Measurements from ENCODE around the gene VPS18. TPM values are rescaled to one million over a fixed set of nuclear protein-coding genes. Genes with fewer than 3 reads are reported as not detected.
A peak's percentile ranks its signal among the peaks of the same experiment; 100 is the strongest.

VPS18 gene
- total RNA-seq, 1 experiment from 2014 or later, result 57.3 TPM

DNA sequence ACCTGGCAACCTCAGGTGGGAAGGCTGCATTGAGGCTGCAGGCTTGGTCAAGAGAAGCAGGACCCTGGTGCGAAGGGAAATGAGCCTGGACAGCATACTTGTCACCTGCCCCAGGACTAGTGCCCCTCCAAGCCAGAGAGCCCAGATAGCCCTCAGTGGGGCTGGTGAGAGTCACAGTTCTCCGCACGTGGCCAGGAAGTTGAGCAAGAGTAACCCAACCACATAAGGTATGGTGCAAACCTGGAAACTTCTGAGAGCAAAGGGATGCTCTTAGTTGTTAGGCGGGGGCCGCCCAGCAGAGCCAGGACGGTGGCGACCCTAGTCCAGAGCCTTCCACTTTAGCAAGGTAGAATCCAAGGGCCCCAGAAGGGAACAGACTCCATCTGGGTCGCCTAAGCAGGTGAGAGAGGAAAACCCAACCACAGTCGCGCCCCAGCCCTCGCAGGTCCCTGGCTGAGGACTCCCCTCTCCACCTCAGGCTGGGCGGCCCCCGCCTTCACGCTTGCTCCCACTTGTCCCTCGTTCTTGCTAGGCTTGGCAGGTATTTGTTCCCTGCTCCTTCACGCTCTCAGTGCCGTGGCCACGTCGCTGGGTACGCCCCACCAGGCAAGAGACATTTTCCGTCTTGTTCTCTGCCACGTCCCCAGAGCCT, 1.1 kb upstream of the VPS18 start:
- no peak for DNase-seq (ENCODE audit: low spot score)
- in situ Hi-C loops (cut with HindIII; ENCODE audit: low sequenced_read_pairs), result no loop called here

DNA sequence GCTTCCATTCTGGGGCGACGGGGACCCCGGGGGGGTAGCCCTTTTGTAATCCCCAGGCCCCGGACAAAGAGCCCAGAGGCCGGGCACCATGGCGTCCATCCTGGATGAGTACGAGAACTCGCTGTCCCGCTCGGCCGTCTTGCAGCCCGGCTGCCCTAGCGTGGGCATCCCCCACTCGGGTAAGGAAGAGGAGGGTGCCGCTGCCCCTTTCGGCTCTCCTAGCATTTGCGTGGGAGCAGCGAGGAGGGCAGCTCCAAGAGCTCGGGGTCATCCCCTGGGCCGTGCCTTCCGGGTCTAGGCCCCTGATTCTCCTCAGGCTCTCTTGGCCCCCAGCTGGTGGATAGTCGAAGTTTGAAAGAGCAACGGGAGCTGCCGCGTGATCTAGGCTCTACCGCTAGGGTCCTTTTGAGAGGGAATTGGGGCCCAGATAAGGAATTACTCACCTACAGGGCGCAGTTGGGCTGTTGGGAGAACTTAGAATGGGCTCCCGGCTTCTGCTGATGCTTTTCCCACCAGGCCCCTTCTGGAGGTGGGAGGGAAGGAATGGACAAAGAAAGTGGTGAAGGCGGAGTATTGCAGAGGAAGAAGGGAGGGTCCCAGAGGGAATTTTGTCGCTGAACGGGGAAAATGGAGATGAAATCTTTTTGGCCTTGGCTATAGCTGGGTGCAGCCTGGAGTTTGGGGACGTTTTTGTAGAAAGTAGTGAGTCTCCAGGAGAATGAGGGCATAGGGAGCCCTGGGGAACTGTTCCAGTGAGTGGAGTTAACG, 615 bp downstream of the VPS18 start:
- in situ Hi-C loops (cut with HindIII; ENCODE audit: low sequenced_read_pairs), result no loop called here

DNA sequence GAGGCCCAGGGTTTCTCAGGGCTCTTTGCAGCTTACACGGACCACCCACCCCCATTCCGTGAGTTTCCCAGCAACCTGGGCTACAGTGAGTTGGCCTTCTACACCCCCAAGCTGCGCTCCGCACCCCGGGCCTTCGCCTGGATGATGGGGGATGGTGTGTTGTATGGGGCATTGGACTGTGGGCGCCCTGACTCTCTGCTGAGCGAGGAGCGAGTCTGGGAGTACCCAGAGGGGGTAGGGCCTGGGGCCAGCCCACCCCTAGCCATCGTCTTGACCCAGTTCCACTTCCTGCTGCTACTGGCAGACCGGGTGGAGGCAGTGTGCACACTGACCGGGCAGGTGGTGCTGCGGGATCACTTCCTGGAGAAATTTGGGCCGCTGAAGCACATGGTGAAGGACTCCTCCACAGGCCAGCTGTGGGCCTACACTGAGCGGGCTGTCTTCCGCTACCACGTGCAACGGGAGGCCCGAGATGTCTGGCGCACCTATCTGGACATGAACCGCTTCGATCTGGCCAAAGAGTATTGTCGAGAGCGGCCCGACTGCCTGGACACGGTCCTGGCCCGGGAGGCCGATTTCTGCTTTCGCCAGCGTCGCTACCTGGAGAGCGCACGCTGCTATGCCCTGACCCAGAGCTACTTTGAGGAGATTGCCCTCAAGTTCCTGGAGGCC, 5.4 kb downstream of the VPS18 start:
- in situ Hi-C loops (cut with HindIII; ENCODE audit: low sequenced_read_pairs), result no loop called here

More for the DNA sequence above, 615 bp downstream of the VPS18 start:
- peak; percentile 37 for DNase-seq (ENCODE audit: low spot score)

DNA sequence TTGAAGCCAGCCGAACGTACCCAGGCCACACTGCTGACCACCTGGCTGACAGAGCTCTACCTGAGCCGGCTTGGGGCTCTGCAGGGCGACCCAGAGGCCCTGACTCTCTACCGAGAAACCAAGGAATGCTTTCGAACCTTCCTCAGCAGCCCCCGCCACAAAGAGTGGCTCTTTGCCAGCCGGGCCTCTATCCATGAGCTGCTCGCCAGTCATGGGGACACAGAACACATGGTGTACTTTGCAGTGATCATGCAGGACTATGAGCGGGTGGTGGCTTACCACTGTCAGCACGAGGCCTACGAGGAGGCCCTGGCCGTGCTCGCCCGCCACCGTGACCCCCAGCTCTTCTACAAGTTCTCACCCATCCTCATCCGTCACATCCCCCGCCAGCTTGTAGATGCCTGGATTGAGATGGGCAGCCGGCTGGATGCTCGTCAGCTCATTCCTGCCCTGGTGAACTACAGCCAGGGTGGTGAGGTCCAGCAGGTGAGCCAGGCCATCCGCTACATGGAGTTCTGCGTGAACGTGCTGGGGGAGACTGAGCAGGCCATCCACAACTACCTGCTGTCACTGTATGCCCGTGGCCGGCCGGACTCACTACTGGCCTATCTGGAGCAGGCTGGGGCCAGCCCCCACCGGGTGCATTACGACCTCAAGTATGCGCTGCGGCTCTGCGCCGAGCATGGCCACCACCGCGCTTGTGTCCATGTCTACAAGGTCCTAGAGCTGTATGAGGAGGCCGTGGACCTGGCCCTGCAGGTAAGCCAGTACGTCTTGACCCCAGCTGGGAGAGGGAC, 6.2 kb downstream of the VPS18 start:
- peak; percentile 82 for DNase-seq (ENCODE audit: low spot score)
- in situ Hi-C loops (cut with HindIII; ENCODE audit: low sequenced_read_pairs), result no loop called here

More for the DNA sequence above, 5.4 kb downstream of the VPS18 start:
- DNase-seq (ENCODE audit: low spot score), result no peak

DNA sequence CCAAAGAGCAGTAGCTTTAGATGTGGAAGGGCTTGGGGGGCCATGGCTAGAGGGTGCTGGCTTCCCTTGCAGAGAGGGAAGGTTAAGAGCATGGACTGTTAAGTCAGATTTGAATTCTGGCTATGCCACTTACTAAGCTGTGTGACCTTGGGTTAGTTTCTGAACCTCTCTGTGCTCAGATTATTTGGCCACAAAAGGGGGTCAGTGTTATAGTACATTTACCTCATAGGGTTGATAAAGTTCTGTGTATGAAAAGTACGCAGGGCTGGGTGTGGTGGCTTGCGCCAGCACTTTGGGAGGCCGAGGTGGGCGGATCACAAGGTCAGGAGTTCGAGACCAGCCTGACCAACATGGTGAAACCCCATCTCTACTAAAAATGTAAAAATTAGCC, 6.8 kb downstream of the VPS18 start:
- in situ Hi-C loops (cut with HindIII; ENCODE audit: low sequenced_read_pairs), result no loop called here
- no peak for DNase-seq (ENCODE audit: low spot score)

DNA sequence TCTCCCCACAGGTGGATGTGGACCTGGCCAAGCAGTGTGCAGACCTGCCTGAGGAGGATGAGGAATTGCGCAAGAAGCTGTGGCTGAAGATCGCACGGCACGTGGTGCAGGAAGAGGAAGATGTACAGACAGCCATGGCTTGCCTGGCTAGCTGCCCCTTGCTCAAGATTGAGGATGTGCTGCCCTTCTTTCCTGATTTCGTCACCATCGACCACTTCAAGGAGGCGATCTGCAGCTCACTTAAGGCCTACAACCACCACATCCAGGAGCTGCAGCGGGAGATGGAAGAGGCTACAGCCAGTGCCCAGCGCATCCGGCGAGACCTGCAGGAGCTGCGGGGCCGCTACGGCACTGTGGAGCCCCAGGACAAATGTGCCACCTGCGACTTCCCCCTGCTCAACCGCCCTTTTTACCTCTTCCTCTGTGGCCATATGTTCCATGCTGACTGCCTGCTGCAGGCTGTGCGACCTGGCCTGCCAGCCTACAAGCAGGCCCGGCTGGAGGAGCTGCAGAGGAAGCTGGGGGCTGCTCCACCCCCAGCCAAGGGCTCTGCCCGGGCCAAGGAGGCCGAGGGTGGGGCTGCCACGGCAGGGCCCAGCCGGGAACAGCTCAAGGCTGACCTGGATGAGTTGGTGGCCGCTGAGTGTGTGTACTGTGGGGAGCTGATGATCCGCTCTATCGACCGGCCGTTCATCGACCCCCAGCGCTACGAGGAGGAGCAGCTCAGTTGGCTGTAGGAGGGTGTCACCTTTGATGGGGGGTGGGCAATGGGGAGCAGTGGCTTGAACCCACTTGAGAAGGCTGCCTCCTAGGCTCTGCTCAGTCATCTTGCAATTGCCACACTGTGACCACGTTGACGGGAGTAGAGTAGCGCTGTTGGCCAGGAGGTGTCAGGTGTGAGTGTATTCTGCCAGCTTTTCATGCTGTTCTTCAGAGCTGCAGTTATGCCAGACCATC, 8.6 kb downstream of the VPS18 start:
- peak; percentile 79 for DNase-seq (ENCODE audit: low spot score)
- in situ Hi-C loops (cut with HindIII; ENCODE audit: low sequenced_read_pairs), result no loop called here

DNA sequence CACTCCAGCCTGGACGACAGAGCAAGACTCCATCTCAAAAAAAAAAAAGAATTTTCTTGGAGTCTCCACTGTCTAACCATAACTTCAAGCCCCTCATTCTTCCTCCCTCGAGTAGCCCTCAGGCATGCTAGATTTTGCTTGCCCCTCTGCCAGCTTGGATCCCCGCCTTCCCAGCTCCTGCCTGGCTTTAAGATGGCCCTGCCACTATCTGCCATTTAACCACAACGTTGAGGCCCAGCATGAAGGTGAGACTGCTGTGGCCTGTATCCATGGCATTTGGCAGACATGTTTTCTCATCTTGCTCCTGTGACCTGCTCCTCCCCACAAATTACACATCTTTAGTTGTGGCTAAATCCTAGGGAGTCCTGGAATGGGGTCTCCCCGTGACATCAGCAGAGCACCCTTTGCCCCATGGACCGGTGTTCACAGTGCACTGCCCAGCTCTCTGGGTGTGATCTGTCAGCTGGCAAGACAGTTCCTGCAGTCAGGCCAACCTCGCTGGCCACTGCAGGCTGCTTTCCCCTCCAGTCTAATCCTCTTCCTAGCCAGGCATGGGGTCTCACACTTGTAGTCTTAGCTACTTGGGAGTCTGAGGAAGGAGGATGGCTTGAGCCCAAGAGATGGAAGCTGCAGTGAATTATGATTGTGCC, 10.4 kb downstream of the VPS18 start:
- no peak for DNase-seq (ENCODE audit: low spot score)
- in situ Hi-C loops (cut with HindIII; ENCODE audit: low sequenced_read_pairs), result loop anchor here (5.0 kb wide), 1 partner anchor 123 kb away; no protein-coding TSS in a partner anchor

DNA sequence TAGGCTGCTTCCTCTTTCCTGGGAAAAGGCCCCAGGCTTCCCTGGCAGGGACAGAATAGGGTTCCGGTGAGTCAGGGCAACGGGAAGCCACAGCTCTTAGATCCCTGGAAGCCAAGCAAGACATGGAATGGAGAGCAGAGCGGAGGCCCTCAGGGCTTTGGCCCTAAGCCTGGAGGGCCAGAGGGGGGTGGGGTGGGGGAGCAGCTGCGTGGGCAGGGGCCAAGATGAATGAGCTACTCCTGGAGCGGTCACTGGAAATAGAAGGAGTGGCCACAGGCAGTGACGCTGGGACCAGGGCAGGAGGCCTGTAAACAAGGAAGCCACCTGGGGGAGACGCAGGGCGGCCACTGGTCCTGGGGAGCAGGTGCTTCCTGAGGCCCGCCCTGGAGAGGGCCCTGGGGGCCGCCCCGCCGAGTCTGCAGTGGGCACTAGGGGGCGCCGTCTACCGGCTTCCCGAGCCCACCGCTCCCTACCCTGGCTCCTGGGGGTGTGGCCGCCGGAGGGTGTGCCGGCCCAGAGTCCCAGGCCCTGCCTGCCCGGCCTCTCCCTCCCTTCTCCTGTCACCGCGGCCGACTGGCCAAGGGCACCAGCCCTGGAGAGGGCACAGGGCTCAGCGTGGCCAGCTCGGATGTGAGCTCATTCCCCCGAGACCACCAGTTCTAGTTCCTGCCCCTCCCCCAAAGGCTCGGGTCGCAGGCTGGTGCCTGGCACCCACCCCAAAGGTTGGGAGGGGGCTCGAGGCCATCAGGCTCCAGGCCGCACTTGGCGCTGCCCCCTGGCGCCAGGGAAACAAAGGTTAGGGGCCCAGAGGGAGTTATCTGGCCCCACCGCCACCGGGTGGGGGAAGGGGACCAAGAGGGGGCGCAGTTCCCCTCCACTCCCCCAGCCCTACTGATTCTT, 12.1 kb downstream of the VPS18 start:
- in situ Hi-C loops (cut with HindIII; ENCODE audit: low sequenced_read_pairs), result loop anchor here (5.0 kb wide), 1 partner anchor 121 kb away; no protein-coding TSS in a partner anchor
- peak; percentile 69 for DNase-seq (ENCODE audit: low spot score)

DNA sequence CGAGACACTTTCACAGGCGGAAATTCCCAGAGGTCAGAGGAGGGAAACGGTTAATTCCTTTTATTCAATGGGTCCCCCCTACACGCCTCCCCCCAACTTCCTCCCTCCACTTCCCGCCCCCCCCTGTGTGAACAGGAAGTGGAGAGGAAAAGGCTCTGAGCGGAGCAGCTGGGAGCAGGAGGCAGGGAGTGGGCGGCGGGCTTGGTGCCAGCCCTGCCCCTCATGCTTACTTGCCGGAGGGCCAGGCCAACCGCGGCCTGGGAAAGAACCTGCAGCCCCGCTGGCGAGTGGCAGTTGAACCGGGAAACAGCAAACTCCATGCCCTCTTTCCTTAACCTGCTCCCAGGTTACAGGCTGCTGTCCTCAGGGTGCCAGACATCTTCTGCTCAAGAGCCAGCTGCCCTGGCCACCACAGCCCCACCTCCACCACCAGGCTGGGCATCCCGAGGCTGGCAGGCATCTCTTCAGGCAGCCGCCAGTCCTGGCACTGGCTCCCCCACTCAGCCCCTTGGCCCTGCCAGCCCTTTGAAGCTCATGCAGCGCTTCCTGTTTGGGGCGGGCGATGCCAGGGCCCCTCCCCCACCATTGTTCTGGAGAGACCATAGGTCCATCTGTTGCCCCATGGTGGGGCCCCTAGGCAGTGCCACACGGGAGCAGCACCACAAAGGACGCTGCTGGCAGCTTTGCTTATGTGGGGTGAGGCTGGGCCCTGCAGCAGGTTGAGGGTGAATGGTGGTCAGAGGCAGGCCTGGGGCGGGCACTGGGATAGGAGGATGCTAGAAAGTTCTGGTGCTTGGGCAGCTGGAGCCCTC, 12.9 kb downstream of the VPS18 start:
- peak; percentile 75 for DNase-seq (ENCODE audit: low spot score)
- in situ Hi-C loops (cut with HindIII; ENCODE audit: low sequenced_read_pairs), result loop anchor here (5.0 kb wide), 1 partner anchor 120 kb away; no protein-coding TSS in a partner anchor

DNA sequence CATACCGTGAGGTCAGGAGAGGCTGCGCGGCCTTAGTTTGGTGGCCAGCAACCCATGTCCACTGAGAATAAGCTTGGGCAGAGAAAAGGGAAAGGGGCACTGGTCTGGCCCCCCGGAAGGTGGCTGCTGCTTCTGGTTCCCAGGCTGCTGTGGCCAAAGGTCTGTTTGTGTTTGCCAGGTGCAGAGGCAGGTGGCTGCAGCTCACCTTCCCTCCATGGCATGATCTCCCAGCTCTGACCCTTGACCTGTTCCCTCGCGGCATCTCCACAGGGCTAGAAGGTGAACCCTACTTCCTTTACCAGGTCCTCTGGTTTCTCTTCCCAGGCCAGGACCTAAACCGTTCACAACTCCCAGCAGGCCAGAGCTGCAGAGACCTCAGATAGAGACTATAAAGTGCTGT, 13.8 kb downstream of the VPS18 start:
- in situ Hi-C loops (cut with HindIII; ENCODE audit: low sequenced_read_pairs), result loop anchor here (5.0 kb wide), 1 partner anchor 119 kb away; no protein-coding TSS in a partner anchor

DNA sequence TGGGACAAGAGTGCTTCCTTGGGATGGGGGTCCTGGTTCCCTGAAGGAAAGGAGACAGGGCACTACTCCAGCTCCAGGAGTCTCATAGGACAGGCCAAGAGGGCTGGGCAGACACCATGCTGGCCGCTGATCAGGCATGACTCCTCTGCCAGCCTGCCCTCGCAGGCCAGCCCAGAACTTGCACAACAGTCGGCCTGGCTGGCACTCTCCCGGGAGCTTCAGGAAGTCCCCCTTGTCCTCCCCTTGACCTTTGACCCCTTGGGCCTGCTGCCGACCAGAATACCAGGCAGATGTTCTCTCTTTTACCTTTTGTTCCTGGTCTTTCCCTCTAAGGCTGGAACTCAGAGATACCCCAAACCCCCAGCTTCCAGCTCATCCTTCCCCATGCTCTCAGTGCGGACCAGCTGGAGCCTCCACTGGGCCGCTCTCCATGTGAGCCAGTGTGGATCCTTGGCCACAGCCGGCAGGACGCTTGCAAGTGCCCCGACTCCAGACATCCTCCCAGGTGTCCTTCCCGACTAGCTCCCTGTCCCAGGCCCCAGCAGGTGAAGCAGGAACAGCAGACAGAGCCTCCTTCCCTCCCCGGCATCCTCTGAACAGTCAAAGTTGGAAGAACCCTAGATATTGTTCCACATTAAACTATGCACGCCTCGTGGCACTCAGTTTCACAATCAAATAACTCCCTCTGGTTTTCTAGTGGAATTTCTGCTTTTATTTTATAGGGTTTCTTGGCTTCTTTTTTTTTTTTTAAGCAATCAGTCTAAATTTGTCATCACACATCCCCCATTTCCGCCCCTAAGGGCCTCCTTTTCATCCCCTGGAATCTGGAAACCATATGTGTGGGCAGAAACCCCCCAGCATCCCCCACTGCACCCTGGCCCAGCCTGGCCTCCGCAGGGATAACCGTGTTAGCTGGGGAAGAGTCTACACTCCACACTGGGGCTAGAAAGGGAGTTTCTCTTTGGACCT, 15.7 kb downstream of the VPS18 start:
- DNase-seq (ENCODE audit: low spot score), result no peak
- in situ Hi-C loops (cut with HindIII; ENCODE audit: low sequenced_read_pairs), result loop anchor here (5.0 kb wide), 1 partner anchor 117 kb away; no protein-coding TSS in a partner anchor

More for the DNA sequence above, 13.8 kb downstream of the VPS18 start:
- DNase-seq (ENCODE audit: low spot score), result no peak

DNA sequence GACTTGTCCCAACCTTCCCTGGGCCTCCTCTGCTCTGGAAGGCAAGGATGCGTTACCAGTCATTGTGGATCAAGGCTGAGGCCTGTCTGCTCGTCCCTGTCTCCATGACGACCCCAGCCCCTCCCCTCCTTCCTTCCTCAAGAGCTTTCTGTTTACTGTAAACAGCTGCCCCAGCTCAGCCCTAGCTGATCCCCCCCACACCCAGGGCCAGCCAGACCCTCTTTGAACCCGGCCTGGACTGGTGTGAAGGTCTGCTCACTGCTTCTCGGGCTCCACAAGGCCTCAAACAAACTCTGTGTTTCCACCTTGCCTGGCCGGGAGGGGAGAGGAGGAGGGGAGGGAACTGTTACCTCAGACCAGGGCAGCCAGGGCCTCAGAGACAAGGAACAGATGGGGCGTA, 16.9 kb downstream of the VPS18 start:
- in situ Hi-C loops (cut with HindIII; ENCODE audit: low sequenced_read_pairs), result no loop called here
- DNase-seq (ENCODE audit: low spot score), result no peak

DNA sequence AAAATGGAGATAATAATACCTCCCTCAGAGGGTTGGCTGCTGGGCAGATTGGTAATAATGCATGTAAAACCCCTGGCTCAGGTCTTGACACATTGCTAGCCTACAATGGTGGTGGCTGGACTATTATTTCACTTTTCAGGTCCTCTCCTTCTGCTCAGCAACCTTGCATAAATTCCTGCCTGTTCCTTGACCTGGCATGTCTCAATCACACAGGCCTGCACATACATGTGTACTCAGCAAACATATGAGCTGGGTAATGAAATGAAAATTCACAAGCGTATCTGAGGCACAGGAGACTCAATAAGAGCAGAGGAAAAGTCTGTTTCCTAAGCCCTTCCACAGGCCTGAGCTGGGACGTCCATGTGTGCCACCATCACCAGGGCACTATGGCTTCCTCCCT, 17.4 kb downstream of the VPS18 start:
- in situ Hi-C loops (cut with HindIII; ENCODE audit: low sequenced_read_pairs), result no loop called here
- DNase-seq (ENCODE audit: low spot score), result no peak

DNA sequence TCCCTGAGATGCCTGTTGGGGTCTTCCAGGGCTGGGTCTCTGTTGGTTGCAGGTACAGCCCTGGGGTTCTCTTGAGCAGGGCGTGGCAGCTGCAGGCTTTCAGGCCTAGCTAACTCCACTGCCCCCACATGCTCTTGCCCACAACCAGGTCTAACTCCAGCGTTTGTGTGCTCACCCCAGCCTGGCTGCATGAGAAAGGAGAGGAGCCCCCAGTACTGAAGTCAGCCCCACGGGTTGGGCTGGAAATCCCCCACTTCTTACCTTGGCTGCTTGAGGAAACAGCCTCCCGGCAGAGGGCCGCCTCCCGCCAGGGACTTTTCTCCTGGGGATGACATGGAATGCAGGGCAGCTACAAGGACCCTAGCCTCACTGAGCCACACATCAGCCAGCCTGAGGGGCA, 18.2 kb downstream of the VPS18 start:
- in situ Hi-C loops (cut with HindIII; ENCODE audit: low sequenced_read_pairs), result no loop called here
- no peak for DNase-seq (ENCODE audit: low spot score)

DNA sequence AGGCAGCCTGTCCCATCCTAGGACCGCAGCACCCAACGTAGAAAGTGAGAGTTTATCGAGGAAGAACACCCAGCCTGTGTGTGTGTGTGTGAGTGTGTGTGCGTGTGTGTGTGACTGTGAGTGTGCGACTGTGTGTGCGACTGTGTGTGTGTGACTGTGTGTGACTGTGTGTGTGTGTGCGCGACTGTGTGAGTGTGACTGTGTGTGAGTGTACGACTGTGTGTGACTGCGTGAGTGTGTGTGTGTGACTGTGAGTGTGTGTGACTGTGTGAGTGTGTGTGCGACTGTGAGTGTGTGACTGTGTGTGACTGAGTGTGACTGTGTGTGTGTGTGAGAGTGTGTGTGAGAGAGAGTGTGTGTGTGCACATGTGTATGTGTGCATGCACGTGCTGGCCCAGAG, 19.8 kb downstream of the VPS18 start:
- DNase-seq (ENCODE audit: low spot score), result no peak
- in situ Hi-C loops (cut with HindIII; ENCODE audit: low sequenced_read_pairs), result no loop called here

Measured in G401 (cell line).